H1 (cell line): ENCODE measurements around the gene DFFB. TPM values are rescaled to one million over a fixed set of nuclear protein-coding genes. Genes with fewer than 3 reads are reported as not detected.

Experiments used
- BCL11A ChIP-seq, 2 experiments: IDR thresholded peaks; one replicate each; pipeline ENCODE4 v1.6.1; 2011; ENCODE audit warnings: low read depth in 2 of 2, low read length in 2 of 2, mild to moderate bottlenecking in 2 of 2
- CBX5 ChIP-seq: fragments of 300-800, 300-1000 bp; sonication (generic); IDR thresholded peaks from 2 replicates; pipeline ENCODE4 v1.7.1; 2016; ENCODE audit warnings: antibody characterized with exemption, low read length, low read depth
- EGR1 ChIP-seq: IDR thresholded peaks from 2 replicates; pipeline ENCODE4 v1.6.1; 2011; ENCODE audit warnings: low read depth, low read length, borderline replicate concordance
- FOSL1 ChIP-seq: IDR thresholded peaks from 2 replicates; pipeline ENCODE4 v1.6.1; 2011; ENCODE audit warnings: mild to moderate bottlenecking, low read depth, low read length, moderate library complexity; ENCODE audit not compliant: insufficient read depth
- KDM5A ChIP-seq: fragments of 200-600 bp; IDR thresholded peaks from 2 replicates; pipeline ENCODE4 v1.7.1; 2012; ENCODE audit warnings: mild to moderate bottlenecking, low read length, inconsistent platforms, mixed read lengths
- NRF1 ChIP-seq: IDR thresholded peaks from 2 replicates; pipeline ENCODE4 v1.6.1; 2011; ENCODE audit warnings: mild to moderate bottlenecking, low read depth, low read length, improper control_type of control experiment
- PHF8 ChIP-seq: fragments of 200-600 bp; sonication (generic); conservative IDR thresholded peaks from 2 replicates; pipeline ENCODE4 v1.7.1; 2012; ENCODE audit warnings: low read depth, mild to moderate bottlenecking, inconsistent platforms, low read length, moderate library complexity
- RAD21 ChIP-seq, 2 experiments: IDR thresholded peaks in 1 of 2; conservative IDR thresholded peaks in 1 of 2; 2 replicates each; pipeline ENCODE4 v1.6.1; 2011; ENCODE audit warnings: low read depth in 2 of 2, low read length in 2 of 2, improper control_type of control experiment in 1 of 2, inconsistent platforms in 1 of 2, mild to moderate bottlenecking in 1 of 2, moderate library complexity in 1 of 2
- RFX5 ChIP-seq: IDR thresholded peaks from 2 replicates; pipeline ENCODE4 v1.6.1; 2011; ENCODE audit warnings: low read depth, low read length, improper control_type of control experiment, borderline replicate concordance
- RXRA ChIP-seq: IDR thresholded peaks from 2 replicates; pipeline ENCODE4 v1.6.1; 2011; ENCODE audit warnings: low read depth, mild to moderate bottlenecking, low read length, moderate library complexity; ENCODE audit not compliant: insufficient read depth
- SAP30 ChIP-seq: fragments of 300-600 bp; sonication (generic); IDR thresholded peaks from 2 replicates; pipeline ENCODE4 v1.7.1; 2012; ENCODE audit warnings: low read length, moderate library complexity, mild to moderate bottlenecking, inconsistent platforms; ENCODE audit not compliant: insufficient read depth, insufficient replicate concordance
- SP1 ChIP-seq: IDR thresholded peaks from 2 replicates; pipeline ENCODE4 v1.6.1; 2011; ENCODE audit warnings: low read depth, low read length
- TBP ChIP-seq: IDR thresholded peaks from 2 replicates; pipeline ENCODE4 v1.6.1; 2011; ENCODE audit warnings: low read depth, low read length, improper control_type of control experiment
- YY1 ChIP-seq: IDR thresholded peaks from 2 replicates; pipeline ENCODE4 v1.6.1; 2011; ENCODE audit warnings: low read depth, mild to moderate bottlenecking, low read length
- polyA plus RNA-seq, 7 experiments: library from polyadenylated mRNA; depleted of rRNA in 3 of 7; stranded (reverse) in 5 of 7; unstranded in 2 of 7; fragments of >200 nt in 5 of 7; fragments of 200-250 nt in 2 of 7; gene quantifications; 1 replicate in 5 of 7; 2 replicates in 1 of 7; 4 replicates in 1 of 7; pipeline versions ENCODE4 v1.2.1 to v1.2.3, GENCODE V29; 2011 to 2013; ENCODE audit warnings: missing spikeins in 2 of 7, mixed read lengths in 2 of 7
- total RNA-seq: library from RNA; stranded (reverse); fragmentation: NEBNext Ultra II Directional; extraction: Animal tissue kit (Norgen Biotek cat#: 25700); gene quantifications from 2 replicates; pipeline ENCODE4 v1.2.1, GENCODE V29; 2021
- TF ChIP-seq, protein P1 (sequence below): IDR thresholded peaks from 2 replicates; pipeline ENCODE4 v1.6.1; 2011; ENCODE audit warnings: low read length, improper control_type of control experiment

Gene DFFB
- total and polyA plus RNA-seq, 2 of the 8 experiments (the other 6 are each of a cell fraction or from before 2014, with no cell fraction given): 8.6 to 11.9 TPM

DNA sequence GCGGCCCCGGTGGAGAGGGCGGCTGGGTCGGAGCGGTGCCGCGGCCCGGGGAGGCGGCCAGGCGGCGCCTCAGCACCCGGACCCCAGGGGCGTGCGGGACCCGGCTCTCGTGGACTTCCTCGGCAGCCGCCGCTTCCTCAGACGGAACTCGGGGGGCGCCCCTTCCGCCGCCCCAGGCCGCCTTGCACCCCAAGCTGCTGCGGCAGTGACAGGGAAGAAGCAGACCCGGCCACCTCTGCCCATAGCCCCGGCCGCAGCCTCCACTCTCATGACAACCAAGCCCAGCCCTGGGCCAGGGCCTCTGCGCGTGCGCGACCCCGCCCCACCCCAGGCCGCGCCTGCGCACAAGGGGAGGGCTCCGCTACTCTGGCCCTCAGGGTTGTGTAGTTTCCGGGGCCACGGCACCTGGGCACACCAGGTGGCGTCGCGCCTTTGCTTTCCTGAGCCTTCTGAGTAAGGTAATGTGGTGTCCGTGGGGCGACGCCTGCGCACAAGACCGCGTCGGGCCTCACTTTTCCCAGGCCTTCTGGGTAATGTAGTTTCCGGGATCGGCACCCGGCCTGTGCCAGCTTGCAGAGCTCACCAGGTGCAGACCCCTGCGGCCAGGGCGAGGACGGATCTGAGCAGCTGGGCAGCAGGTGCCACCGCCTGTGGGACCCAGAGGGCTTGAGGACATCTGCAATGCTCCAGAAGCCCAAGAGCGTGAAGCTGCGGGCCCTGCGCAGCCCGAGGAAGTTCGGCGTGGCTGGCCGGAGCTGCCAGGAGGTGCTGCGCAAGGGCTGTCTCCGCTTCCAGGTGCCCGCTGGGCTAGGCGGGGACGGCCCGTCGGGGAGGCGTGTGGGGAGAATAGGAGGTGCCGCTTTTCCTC is at the start of gene DFFB, which contains the start of gene CEP104 (continued):
- TF ChIP-seq KDM5A (no peak), BCL11A (IDR thresholded peaks at IDR 0.05; ENCODE audit: low read depth in 2 of 2, low read length in 2 of 2) (no peak), NRF1 (peak; percentile 98), RFX5 (no peak), YY1 (no peak), RAD21 (IDR thresholded peaks at IDR 0.05 in 1 of 2, conservative IDR thresholded peaks at IDR 0.05 in 1 of 2; ENCODE audit: low read depth in 2 of 2, low read length in 2 of 2) (peak; percentile 12 to 41; a peak in 3 of 4 replicates), EGR1 (no peak), TBP (no peak; the same call in 1 of the 2 replicates), CBX5 (no peak), SAP30 (no peak), PHF8 (no peak; the same call in 1 of the 2 replicates), RXRA (no peak), SP1 (no peak), FOSL1 (no peak)
- TF ChIP-seq, protein P1, sequence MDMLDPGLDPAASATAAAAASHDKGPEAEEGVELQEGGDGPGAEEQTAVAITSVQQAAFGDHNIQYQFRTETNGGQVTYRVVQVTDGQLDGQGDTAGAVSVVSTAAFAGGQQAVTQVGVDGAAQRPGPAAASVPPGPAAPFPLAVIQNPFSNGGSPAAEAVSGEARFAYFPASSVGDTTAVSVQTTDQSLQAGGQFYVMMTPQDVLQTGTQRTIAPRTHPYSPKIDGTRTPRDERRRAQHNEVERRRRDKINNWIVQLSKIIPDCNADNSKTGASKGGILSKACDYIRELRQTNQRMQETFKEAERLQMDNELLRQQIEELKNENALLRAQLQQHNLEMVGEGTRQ: no peak
